Neural crest cell (in vitro differentiated cells): ENCODE measurements around the gene RPH3AL. TPM values are rescaled to one million over a fixed set of nuclear protein-coding genes. Genes with fewer than 3 reads are reported as not detected.

Experiments used
- DNase-seq: peaks from one replicate; pipeline ENCODE4 v3.0.0; 2021; ENCODE audit warnings: low read depth, mixed read lengths, low spot score
- H3K27ac Mint-ChIP-seq: one replicate; pipeline ENCODE4 v1.8.0; 2021; ENCODE audit warnings: mild to moderate bottlenecking, mixed read lengths; ENCODE audit not compliant: unreplicated experiment
- H3K27me3 Mint-ChIP-seq: 2 replicates; pipeline ENCODE4 v1.8.0; 2021; ENCODE audit warnings: low read depth, mild to moderate bottlenecking, mixed read lengths
- H3K36me3 Mint-ChIP-seq: 2 replicates; pipeline ENCODE4 v1.8.0; 2021; ENCODE audit warnings: low read depth, mild to moderate bottlenecking, mixed read lengths
- H3K4me1 Mint-ChIP-seq: 2 replicates; pipeline ENCODE4 v1.8.0; 2021; ENCODE audit warnings: mixed read lengths
- H3K4me3 Mint-ChIP-seq: one replicate; pipeline ENCODE4 v1.8.0; 2021; ENCODE audit warnings: mild to moderate bottlenecking, mixed read lengths
- H3K9me3 Mint-ChIP-seq: 2 replicates; pipeline ENCODE4 v1.8.0; 2021; ENCODE audit warnings: mixed read lengths
- total RNA-seq: library from RNA; stranded (reverse); gene quantifications from 2 replicates; pipeline ENCODE4 v1.2.1, GENCODE V29; 2021
- TF ChIP-seq, protein P1 (sequence below): fragments of 200-600 bp; sonication (generic); conservative IDR thresholded peaks from 2 replicates; pipeline ENCODE4 v1.5.0; 2021; ENCODE audit warnings: antibody characterized with exemption, mild to moderate bottlenecking

Gene RPH3AL
- total RNA-seq, 1 donor from 2014 or later = 1.9 TPM

DNA sequence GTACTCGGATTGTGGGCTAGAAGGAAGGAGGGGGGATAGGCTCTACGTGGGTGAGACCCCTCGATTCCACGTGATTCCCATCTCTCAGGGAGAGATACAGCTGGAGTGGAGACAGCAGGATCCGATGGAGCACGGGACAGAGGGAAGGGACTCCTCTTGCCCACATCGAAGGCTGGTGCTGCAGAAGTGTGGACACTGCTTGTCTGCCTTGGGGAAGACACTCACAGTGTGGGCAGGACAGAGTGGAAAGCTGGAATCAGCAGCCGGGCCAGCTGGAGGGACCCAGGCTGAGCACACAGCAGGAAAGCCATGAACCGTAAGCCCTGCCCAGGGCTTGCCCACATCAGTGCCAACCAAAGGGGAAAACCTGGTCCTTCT lies 42.1 kb upstream of the RPH3AL start:
- H3K27ac Mint-ChIP-seq = no peak overlapping the region
- H3K27me3 Mint-ChIP-seq = peaks cover 11% of the 10 kb centered on the region
- H3K4me1 Mint-ChIP-seq = peaks cover 5% of the 10 kb centered on the region
- no peak for DNase-seq
- H3K36me3 Mint-ChIP-seq = no peaks in the 10 kb centered on the region
- H3K4me3 Mint-ChIP-seq = no peak overlapping the region
- no peaks in the 10 kb centered on the region for H3K9me3 Mint-ChIP-seq
- TF ChIP-seq, protein P1, sequence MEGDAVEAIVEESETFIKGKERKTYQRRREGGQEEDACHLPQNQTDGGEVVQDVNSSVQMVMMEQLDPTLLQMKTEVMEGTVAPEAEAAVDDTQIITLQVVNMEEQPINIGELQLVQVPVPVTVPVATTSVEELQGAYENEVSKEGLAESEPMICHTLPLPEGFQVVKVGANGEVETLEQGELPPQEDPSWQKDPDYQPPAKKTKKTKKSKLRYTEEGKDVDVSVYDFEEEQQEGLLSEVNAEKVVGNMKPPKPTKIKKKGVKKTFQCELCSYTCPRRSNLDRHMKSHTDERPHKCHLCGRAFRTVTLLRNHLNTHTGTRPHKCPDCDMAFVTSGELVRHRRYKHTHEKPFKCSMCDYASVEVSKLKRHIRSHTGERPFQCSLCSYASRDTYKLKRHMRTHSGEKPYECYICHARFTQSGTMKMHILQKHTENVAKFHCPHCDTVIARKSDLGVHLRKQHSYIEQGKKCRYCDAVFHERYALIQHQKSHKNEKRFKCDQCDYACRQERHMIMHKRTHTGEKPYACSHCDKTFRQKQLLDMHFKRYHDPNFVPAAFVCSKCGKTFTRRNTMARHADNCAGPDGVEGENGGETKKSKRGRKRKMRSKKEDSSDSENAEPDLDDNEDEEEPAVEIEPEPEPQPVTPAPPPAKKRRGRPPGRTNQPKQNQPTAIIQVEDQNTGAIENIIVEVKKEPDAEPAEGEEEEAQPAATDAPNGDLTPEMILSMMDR = no peak

DNA sequence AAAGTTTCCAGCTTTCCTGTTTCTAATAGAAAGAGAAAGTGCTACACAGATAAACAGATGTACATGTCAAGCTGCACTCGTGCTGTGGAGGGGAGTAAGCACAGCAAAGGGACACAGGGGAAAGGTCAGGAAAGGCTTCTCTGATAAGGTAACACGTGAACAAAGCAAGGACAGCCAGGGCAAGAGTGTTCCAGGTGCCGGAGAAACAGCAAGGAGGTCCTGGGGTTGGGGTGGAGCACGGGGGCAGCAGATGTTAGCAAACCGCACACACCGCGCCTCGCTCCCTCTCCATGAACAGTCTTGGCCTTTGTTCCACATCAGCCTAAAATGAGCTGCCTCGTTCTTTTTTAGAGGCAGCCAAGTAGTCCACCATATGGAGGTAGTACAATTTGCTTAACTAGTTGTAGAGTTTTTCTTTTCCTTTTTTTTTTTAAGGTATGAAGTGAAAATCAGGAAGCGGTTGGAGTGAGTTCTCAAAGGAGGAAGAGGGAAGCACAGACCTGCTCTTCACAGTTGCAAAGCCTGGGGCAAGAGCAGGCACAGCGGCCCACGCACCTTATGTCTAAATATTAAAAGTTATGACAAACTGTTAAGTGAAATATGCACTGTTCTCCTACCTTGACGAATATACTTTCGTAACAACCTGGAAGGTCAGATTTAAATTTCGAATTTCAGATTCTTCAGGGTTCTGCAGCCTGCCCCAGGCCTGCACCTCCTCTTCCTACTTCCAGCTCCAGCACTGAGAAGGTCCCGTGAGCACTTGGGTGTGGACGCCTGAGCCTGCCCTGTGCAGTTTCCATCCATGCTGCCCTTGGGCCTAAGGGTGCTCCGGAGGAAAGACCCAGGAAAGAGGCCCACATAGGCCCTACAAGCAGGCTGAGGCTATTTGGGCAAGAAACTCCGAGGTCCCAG lies 41.5 kb upstream of the RPH3AL start:
- H3K9me3 Mint-ChIP-seq = no peaks in the 10 kb centered on the region
- no peaks in the 10 kb centered on the region for H3K36me3 Mint-ChIP-seq
- no peak overlapping the region for H3K27ac Mint-ChIP-seq
- peaks cover 9% of the 10 kb centered on the region for H3K27me3 Mint-ChIP-seq
- DNase-seq = no peak
- no peak overlapping the region for H3K4me3 Mint-ChIP-seq
- H3K4me1 Mint-ChIP-seq = peaks cover 5% of the 10 kb centered on the region
- TF ChIP-seq, protein P1 = no peak

DNA sequence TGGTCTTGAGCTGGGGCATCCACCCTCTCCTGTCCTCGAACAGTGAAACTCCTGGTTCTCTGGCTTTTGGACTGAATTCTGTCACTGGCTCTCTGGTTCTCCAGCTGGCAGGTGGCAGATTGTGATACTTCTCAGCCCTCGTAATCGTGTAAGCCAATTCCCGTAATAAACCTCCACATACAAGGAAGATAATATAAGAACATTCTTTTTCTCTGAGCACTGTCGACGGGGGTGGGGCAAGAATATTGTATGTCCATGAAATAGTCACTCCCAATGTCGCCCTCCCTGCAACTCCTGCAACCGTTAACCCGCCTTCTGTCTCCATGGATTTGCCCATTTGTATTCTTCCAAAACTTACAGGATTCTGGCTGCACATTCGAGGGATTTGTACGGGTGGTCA lies 39.2 kb upstream of the RPH3AL start:
- no peaks in the 10 kb centered on the region for H3K9me3 Mint-ChIP-seq
- H3K4me3 Mint-ChIP-seq = no peak overlapping the region
- TF ChIP-seq, protein P1 = no peak
- no peak for DNase-seq
- peaks cover 19% of the 10 kb centered on the region for H3K27me3 Mint-ChIP-seq
- H3K27ac Mint-ChIP-seq = no peak overlapping the region
- H3K4me1 Mint-ChIP-seq = peaks cover 6% of the 10 kb centered on the region
- H3K36me3 Mint-ChIP-seq = no peaks in the 10 kb centered on the region

DNA sequence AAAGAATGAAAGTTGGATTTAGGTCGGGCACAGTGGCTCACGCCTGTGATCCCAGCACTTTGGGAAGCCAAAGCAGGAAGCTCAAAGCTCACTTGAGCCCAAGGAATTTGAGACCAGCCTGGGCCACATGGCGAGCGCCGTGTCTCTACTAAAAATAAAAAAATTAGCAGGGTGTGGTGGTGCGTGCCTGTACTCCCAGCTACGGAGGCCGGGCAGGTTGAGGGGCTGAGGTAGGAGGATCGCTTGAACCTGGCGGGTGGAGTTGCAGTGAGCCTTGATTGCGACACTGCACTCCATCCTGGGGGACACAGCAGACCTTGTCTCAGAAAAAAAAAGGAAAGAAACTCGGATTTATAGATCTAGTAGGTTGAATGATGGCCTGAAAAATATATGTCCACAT lies 37.4 kb upstream of the RPH3AL start:
- peak overlapping the region; percentile 46 for H3K27ac Mint-ChIP-seq
- no peak for DNase-seq

DNA sequence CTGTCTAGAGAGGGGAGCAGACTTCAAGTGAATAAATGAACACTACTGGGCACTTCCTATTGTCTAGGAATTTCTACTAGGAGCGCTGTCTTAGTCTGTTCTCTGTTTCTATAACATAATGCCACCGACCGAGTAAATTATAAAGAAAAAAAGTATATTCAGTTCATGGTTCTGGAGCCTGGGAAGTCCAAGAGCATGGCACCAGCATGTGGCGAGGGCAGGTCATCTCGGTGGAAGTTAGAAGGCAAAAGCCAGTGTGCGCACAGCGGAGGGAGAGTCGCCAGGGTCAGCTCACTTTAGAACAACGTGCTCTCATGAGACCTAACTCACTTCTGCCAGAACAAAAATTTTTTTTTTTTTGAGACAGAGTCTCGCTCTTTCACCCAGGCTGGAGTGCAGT lies 35.5 kb upstream of the RPH3AL start:
- peak overlapping the region; percentile 19 for H3K4me3 Mint-ChIP-seq
- TF ChIP-seq, protein P1 = no peak
- H3K27me3 Mint-ChIP-seq = peaks cover 37% of the 10 kb centered on the region
- H3K9me3 Mint-ChIP-seq = no peaks in the 10 kb centered on the region
- no peak overlapping the region for H3K27ac Mint-ChIP-seq
- peaks cover 23% of the 10 kb centered on the region for H3K4me1 Mint-ChIP-seq
- no peaks in the 10 kb centered on the region for H3K36me3 Mint-ChIP-seq
- no peak for DNase-seq

More for the DNA sequence above, 37.4 kb upstream of the RPH3AL start:
- H3K36me3 Mint-ChIP-seq = no peaks in the 10 kb centered on the region
- H3K4me1 Mint-ChIP-seq = peaks cover 13% of the 10 kb centered on the region
- no peak overlapping the region for H3K4me3 Mint-ChIP-seq
- H3K9me3 Mint-ChIP-seq = no peaks in the 10 kb centered on the region
- H3K27me3 Mint-ChIP-seq = peaks cover 25% of the 10 kb centered on the region
- TF ChIP-seq, protein P1 = no peak
